Hematopoietic multipotent progenitor cell treated with erythropoietin and hydrocortisone succinate and interleukin-3 and kit ligand, for 4 days (in vitro differentiated cells): ENCODE measurements around the gene KLHL14.
A peak's percentile ranks its signal among the peaks of the same experiment; 100 is the strongest.

ENCODE experiments used
- DNase-seq: peaks from one replicate; pipeline ENCODE4 v3.0.0-alpha.2; 2015

KLHL14 gene

GRCh38 chr18:32770054-32770665, 2.7 kb downstream of the KLHL14 start:
- DNase-seq = no peak

GRCh38 chr18:32769586-32770053, 3.2 kb downstream of the KLHL14 start:
- no peak for DNase-seq

GRCh38 chr18:32769071-32769585, 3.7 kb downstream of the KLHL14 start:
- DNase-seq = no peak

GRCh38 chr18:32767400-32767799, 5.4 kb downstream of the KLHL14 start:
- DNase-seq = no peak

GRCh38 chr18:32764611-32765244, 8.1 kb downstream of the KLHL14 start:
- DNase-seq = no peak

GRCh38 chr18:32763293-32763692, 9.5 kb downstream of the KLHL14 start:
- DNase-seq = peak; percentile 54

- DNase-seq = no peak
Measured at GRCh38 chr18:32761231-32761630, 11.6 kb downstream of the KLHL14 start.

- no peak for DNase-seq
Measured at GRCh38 chr18:32760391-32760790, 12.4 kb downstream of the KLHL14 start.

- DNase-seq = no peak
Measured at GRCh38 chr18:32759611-32760167, 13.1 kb downstream of the KLHL14 start.

- DNase-seq = no peak
Measured at GRCh38 chr18:32754508-32755263, 18.1 kb downstream of the KLHL14 start.

- no peak for DNase-seq
Measured at GRCh38 chr18:32753656-32754260, 19.1 kb downstream of the KLHL14 start.

- no peak for DNase-seq
Measured at GRCh38 chr18:32750328-32750727, 22.5 kb downstream of the KLHL14 start.

- DNase-seq = no peak
Measured at GRCh38 chr18:32749809-32750208, 23.0 kb downstream of the KLHL14 start.

- no peak for DNase-seq
Measured at GRCh38 chr18:32742579-32742978, 30.2 kb downstream of the KLHL14 start.

- no peak for DNase-seq
Measured at GRCh38 chr18:32735781-32736180, 37.0 kb downstream of the KLHL14 start.

- no peak for DNase-seq
Measured at GRCh38 chr18:32734442-32734841, 38.4 kb downstream of the KLHL14 start.

GRCh38 chr18:32732165-32732564, 40.7 kb downstream of the KLHL14 start:
- no peak for DNase-seq

GRCh38 chr18:32730620-32731091, 42.2 kb downstream of the KLHL14 start:
- DNase-seq = peak; percentile 4

- no peak for DNase-seq
Measured at GRCh38 chr18:32730068-32730467, 42.8 kb downstream of the KLHL14 start.

- DNase-seq = no peak
Measured at GRCh38 chr18:32724071-32724749, 48.6 kb downstream of the KLHL14 start.

- DNase-seq = no peak
Measured at GRCh38 chr18:32722279-32722678, 50.5 kb downstream of the KLHL14 start.

- no peak for DNase-seq
Measured at GRCh38 chr18:32717126-32717525, 55.7 kb downstream of the KLHL14 start.
